Stimulated activated CD4-positive, alpha-beta T cell treated with anti-CD3 and anti-CD28 coated beads, Interleukin-1b, Interleukin-23, amount 100 ng/mL, for 4 hours (primary cell): ENCODE results near the gene NRP1.
A peak's percentile ranks its signal among the peaks of the same experiment; 100 is the strongest.

ENCODE experiments used
- DNase-seq, 2 donors: peaks; one replicate each; pipeline ENCODE4 v3.0.0-alpha.2; 2020; ENCODE audit warnings: low read depth in 2 of 2

NRP1 gene

GRCh38 chr10:33349268-33349667 lies 14.8 kb upstream of the NRP1 start:
- DNase-seq: no peak

DNA sequence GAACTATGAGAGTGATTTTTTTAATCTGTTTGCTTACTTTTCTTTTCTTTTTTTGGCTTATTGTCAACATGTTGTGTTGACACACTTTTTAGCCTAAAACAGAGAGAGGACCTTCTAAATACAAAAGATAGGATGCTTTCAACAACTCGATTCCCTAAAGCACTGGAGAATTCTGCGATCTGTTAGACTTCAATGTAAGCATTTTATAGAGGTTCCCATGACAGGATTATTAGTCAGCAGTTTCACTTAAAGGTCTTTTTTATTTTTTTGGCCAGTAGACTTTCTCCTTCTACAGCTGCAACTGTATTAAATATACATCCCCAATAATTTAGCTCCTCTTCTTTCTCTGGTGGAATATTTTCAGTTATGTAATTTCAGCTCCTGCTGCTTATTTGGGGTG lies 12.7 kb upstream of the NRP1 start:
- DNase-seq: no peak

- no peak for DNase-seq
Observed at GRCh38 chr10:33345236-33345635, 10.8 kb upstream of the NRP1 start.

DNA sequence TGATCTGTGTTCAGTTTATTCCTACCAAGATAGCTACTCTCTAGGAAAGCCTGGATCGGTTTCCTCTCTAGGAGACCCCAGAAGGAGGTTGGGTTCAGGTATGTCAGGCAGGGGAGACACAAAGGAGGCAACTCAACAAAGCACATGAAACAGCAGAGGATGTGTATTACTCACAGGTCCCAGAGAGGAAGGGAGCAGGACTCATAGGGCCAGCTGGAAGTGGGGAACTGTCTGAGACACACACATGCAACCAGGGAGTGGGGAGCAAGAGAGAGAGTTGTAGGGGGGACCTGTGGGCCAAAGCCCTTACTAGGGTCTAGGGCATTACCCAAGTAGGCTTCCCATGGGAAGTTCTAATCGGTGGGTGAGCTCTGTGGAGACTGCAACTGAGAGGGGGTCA lies 10.2 kb upstream of the NRP1 start:
- DNase-seq: no peak

DNA sequence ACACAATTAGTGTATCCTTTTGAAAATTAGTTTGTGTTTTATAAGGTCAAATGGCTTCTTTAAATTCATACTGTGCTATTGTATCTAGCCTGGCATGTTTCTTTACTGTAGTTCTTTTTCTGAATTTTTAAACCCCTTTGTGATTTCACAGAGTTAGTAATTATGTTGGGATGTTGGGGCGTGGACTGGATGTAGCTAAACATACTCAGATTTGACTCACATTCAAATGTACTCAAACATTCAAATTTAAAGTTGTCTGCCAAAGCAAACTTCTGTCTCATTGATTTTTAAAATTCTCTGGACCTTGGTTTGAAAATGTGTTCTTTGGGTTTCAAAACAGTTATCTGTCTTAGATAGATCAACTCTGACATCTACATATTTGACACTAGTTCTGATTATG lies 7.2 kb upstream of the NRP1 start:
- no peak for DNase-seq

DNA sequence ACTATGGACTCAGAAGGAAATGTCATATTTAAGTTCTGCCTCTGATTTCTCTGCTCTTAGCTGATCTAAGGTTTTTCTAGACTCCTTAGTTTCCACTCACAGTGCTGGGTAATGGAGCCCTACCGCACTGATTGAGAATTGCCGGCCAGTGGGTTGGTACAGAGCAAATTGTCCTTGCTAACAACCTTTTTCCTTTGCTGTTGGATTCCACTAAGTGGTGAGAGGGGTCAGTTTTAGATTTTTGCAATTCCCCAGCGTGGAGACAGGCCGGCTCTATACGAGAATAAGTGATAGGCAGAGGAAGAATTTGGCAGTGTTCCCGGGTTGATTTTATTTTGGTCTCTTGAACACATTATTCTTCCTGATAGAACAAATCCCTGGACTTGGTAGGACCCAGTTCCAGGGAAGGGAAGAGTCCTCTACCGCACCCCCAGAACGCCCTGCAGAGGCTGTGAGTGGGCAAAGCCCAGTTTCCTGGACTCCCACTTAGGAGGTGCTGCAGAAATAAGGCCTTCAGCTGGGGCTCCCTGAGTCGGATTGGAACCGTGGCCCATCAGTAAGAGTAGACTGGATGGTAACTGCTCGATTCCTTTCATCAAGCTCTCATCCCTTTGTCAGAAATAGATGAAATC lies 3.0 kb upstream of the NRP1 start:
- no peak for DNase-seq

DNA sequence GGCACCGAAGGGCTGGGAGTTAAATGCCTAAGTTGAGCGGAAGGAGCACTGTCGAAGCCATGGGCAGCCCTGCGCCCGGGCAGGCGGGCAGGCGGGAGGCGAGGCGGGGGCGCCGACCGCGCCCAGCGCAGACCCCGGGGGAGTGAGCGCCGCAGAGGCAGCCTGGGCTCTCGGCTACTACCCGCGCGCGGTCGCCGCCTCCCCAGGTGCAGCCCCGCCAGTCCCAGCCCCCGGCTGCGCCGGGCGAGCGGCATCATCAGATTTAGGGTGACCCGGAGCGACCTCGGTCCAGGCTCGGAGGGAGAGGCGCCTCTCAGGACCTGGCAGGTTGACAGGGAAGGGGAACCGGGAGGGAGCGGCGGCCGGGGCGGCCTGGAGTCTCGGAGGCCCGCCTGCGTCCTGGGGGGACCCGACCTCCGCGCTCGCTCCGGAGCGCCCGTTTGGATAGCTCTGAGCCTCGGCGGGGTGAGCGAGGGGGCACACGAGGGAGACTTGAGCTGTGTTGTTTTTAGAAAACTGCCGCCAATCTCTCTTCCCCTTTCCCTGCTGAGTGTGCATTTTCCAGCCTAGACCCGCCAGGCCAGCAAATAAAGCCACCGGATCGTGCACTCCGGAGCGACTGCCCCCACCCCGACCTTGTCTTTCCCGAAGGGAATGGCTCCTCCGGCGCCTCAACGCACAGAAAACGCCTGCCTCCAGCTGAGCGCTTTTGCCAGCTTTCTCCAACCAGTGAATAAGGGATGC lies 2.3 kb upstream of the NRP1 start:
- DNase-seq: peak in 1 of 2 donors; percentile 2

- DNase-seq: no peak
Observed at GRCh38 chr10:33335801-33336581, 1.5 kb upstream of the NRP1 start.

- no peak for DNase-seq
Observed at GRCh38 chr10:33335551-33335800, 1.0 kb upstream of the NRP1 start.

DNA sequence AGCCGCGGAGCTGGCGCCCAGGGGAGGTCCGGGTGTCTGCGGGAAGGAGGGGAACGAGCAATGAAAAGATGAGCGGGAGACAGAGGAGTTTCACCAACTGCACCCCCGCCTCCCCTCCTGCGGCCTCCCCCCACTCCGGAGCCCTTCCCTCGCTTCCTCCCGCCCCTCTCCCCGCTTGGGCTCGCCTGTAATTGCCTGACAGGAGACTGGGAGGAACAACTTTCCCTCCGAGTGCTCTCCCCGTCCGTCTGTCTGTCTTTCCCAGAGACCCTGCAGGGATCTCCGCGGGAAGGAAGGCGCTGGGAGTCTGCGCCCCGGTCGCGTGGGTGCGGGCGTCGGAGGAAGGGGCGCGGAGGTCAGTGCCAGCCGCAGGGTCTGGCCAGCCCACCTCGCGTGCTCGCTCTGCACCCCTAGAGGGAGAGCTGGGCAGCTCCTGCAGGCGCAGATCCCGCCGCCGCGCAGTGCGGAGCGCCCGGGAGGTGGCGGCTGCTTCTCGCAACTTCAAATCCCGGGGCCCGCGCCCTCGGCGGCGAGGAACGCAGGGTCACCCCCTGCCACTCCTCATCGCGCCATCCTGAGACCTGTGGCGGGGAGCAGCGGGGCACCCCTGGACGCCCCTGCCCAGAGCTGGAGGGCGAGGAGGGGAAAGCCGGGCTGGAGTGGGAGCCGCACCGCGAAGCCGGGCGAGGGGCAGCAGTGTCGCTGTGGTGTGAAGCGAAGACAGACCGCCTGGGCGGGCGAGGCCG lies 511 bp upstream of the NRP1 start:
- DNase-seq: peak in 1 of 2 donors; percentile 39

DNA sequence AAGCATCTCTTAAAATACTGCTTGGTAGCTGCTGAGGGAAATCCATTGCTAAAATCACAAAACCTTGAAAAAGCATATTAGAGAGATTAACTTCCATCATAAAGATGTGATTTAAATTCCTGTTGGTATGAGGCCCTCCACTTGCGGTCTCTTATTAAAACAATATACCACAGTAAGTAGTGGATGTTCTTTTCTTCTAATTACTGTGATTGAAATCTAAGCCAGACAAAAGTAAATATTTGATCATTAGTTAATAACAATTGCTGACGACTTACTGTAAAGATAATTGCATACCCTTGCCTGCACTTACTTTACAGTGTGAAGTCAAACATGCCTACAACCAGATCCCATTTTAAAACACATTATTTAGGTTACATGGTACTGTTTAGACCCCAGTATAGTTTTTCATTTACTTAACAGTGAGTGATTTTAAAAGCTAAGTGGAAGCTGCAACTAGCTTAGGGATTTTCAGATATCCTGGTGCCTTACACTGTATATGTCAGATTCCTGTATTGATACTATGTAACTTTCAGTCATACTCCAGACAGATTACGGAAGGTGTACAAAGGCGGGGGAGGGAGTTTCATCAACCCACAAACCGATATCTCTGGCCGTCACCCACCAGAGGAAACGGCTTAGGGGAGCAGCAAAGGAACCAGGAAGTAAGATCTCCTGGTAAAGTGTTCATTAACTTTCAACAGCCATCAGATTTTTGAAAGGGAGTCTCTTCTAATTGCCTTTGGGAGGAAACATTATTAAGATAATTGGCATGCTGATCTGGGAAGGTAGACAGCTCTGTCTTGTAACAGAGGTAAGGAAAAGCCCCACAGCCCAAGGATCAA lies 986 bp downstream of the NRP1 start:
- DNase-seq: no peak

- DNase-seq: no peak
Observed at GRCh38 chr10:33332183-33333065, 2.0 kb downstream of the NRP1 start.

DNA sequence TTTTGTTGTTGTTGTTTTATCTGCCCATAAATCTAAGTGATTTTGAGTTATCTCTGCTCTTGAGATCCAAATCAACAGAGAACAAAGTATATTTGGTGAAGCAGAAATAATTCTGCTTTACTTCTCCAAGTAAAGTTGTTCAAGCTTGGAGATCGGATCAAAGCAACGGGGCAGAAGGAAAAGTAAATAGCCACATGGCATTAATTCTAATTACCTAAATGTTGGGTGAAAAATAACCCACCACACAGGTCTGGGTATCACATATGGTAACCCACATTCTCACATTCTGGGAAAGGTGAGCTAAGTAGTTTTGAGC lies 3.1 kb downstream of the NRP1 start:
- DNase-seq: no peak

DNA sequence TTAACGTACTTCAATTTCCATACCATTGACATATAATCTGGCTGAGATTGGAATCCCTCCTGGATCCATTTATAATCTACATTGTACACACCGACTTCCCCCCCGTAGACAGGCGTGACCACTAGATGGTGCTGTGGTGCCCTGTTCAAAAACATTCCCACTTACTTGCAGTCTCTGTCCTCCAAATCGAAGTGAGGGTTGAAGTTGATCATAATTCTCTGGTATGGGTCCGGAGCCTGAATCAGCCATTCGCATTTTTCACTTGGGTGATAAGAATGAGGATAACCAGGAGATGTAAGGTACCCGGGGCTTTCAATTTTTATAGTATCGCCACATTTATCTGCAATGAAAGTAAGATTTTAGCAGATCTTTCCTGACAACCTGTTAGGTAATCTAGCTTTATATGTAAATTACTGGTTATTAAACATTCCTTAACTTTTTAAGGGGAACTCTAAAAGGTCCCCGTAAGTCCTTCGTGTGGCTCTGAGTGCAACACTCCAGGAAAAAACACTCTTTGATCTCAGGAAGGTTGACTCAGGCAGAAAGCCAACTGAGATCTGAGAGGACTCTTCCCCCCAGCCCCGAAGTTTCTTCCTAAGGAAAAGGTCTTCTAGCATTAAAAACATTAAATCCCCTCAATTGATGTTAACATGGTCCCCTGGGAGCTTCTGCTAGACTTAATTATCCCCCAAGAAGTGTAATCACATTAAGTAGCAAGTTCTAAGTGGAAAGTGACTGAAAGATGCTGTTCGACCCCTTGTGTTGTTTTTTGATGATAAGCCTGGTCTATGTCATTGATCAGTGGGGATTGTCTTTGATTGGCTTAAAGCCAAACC lies 3.7 kb downstream of the NRP1 start:
- peak; percentile 75 to 79 for DNase-seq

- DNase-seq: no peak
Observed at GRCh38 chr10:33329178-33329577, 5.3 kb downstream of the NRP1 start.

GRCh38 chr10:33328253-33328652 lies 6.2 kb downstream of the NRP1 start:
- DNase-seq: no peak

- no peak for DNase-seq
Observed at GRCh38 chr10:33327751-33328150, 6.7 kb downstream of the NRP1 start.

GRCh38 chr10:33326933-33327332 lies 7.5 kb downstream of the NRP1 start:
- no peak for DNase-seq

GRCh38 chr10:33325929-33326328 lies 8.5 kb downstream of the NRP1 start:
- no peak for DNase-seq

DNA sequence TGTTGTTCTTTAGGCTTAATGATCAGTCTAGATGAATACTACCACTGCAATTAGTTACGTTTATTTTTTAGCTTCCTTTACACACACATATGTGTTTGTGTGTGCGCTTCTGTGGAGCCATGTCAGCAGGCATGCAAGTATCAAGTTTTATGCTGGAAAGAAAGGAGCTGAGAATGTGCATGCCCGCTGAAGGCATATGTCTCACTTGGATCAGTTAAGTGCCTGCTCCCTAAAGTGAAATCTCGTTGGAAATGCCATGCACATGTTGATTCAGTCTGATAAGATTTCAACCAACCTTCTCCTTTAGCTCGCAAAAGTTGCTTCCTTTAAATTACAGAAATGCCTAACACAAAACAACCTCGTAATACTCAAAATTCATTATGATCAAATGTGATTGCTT lies 10.7 kb downstream of the NRP1 start:
- DNase-seq: no peak
